ENCODE results near the gene SAFB.
"Not testable (repeated sequence)": the region's sequence is repeated elsewhere in the genome, so short reads cannot be mapped to it uniquely, and the experiment has no call there.

SAFB gene

DNA sequence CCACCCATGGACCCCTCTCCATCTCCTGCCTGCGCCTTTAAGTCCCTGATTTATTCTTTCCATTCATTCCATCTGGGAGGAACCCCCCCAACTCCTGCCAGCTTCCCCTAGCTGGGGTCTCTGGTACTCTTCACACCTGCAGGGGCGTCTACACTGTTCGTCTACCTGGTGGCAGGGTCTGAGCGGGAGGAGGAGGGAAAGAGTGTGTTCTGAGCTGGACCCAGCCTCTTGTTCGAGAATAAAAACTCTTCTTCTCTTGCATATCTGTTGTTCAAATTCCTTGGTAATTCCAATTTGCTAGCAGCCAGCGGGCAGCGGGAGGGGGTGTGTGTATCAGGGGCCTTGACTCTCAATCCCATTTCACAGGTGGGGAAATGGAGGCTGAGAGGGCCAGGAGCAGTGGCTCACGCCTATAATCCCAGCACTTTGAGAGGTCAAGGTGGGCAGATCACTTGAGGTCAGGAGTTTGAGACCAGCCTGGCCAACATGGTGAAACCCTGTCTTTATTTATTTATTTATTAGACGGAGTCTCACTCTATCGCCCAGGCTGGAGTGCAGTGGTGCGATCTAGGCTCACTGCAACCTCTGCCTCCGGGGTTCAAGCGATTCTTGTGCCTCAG, 65.5 kb downstream of the SAFB start:
- DNase-seq = not testable (repeated sequence)

GRCh38 chr19:5690125-5690954, 67.5 kb downstream of the SAFB start, which contains the start of gene RPL36:
TSS of gene RPL36 (plus strand) at chr19:5690295. CDS start at chr19:5690508, 213 bp downstream.
- peak; percentile 84 for DNase-seq

- DNase-seq = no peak
Measured at GRCh38 chr19:5690955-5691821, 68.3 kb downstream of the SAFB start.

GRCh38 chr19:5691822-5692722, 69.2 kb downstream of the SAFB start:
- no peak for DNase-seq

- DNase-seq = no peak
Measured at GRCh38 chr19:5692723-5693194, 69.9 kb downstream of the SAFB start.

DNA sequence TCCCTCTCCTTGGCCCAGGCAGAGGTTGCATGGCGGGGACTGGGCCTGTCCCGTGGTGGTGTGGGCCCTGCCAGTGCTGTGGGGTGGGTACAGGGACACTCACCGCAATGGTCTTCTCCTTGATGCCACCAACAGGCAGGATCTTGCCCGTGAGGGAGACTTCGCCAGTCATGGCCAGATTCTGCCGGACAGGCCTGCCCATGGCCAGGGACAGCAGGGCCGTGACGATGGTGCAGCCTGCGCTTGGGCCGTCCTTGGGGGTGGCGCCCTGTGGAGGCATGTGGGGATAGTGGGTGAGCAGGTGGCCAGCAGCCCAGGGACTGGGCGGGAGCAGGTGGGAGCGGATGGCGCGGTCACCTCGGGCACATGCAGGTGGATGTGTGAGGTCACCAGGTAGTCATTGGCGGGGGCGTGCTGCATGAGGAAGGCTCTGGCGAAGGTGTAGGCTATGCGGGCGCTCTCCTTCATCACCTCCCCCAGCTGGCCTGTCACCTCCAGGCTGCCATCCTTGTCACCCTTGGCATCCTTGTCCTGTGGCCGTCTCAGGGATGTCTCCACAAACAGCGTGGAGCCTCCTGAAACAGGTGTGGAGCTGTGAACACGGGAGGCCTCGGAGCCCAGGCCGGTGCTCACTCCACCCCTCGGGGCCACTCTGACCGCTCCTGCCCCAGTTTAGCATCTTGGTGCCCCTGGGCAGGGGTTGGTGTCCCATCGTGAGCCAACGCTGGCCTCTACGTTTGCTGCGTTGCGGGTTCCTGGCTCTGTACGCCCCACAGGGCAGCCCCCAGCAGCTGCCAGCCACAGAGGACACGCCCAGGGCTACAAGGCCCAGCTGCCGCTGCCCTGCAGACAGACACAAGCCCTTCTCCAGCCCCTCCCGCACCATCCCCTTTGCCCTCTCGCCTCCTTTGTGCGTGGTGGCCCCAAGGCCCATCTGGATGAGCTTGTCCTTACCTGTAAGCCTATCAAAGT, 70.6 kb downstream of the SAFB start:
- DNase-seq = no peak

- DNase-seq = no peak
Measured at GRCh38 chr19:5694167-5694955, 71.5 kb downstream of the SAFB start.

DNA sequence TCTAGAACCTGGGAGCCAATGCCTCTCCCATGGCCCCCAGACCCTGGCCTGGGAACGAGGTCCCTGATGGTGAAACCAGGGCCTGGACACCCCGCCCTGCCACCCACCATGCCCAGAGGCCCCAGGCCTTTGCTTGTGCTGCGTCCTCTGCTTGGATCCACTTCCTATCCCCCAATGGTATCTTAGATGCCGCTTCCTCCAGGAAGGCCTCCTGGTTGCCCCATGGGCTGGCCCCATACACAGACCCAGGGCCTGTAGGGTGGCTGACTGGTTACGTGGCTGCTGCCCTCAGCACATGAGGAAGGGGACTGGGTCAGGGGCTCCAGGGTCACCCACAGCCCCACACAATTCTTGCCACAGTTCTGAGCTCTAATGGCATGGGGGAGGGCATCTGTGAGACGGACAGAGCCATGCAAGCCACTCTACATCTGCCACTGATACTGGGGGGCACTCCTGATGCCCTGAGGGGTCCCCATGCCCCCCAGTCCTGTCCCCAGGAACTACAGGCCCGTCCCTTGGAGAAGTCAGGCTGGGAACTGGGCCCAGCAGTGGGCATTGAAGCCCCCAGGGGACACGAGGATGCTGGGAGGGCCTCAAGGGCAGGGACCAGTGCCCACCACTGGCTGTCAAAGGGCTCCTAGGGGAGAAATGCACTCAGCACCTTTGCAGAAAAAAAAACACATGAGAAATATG, 72.2 kb downstream of the SAFB start:
- no peak for DNase-seq

DNA sequence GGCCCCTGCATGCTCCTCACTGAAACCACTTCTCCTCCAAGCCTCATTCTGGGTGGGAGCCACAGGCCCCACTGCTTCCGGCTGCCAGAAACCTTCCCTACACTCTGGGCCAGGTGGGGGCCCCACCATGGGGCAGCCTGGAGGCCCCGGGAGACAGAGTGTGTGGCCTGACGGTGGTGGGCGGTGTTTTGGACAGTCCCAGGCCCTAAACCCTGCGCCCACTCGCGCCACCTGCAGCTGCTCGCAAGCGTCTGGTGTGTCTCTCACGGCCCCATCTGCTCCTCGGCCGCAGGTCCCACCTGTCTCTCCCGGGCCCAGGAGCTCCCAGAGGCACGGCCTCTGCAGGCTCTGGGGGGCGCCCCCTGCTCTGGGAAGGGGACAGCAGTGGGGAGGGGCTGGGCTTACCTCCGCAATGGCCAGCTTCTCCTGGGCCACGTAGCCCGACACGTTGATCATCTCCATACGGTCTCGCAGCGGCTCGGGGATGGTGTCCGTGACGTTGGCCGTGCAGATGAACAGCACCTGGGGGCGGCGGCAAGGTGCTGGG, 72.8 kb downstream of the SAFB start:
- DNase-seq = no peak

DNA sequence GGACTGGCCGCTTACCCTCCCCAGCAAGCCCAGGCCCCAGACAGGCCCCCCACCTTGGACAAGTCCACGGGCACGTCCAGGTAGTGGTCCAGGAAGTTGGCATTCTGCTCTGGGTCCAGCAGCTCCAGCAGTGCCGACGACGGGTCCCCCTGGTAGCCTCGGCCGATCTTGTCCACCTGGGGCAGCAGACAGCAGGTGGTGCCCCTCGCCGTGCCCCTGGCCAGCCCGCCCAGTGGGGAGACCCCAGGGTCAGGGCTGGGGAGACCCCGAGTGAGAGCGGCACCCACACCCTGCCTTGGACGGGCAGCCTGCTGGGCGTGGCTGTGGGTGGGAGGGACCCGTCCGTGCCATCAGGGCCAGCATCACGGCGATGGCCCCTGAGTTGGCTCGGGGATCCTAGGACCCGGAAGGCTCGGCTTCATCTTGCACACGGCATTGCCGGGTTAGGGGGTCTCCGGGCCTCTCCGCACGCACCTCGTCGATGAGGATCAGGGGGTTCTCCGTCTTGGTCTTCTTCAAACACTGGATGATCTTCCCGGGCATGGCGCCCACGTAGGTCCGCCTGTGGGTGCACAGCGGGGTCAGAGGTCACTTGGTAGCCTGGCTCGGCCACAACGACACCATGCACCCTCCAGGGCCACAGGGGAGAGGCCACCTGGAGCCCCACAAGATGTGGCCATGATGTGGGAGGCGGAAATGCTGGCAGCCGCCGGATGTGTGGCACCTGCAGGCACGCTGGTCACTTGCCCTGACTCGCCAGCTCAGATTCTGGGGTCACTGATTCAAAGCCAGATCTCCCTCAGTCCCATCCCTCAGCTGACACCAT, 73.5 kb downstream of the SAFB start:
- DNase-seq = no peak

DNA sequence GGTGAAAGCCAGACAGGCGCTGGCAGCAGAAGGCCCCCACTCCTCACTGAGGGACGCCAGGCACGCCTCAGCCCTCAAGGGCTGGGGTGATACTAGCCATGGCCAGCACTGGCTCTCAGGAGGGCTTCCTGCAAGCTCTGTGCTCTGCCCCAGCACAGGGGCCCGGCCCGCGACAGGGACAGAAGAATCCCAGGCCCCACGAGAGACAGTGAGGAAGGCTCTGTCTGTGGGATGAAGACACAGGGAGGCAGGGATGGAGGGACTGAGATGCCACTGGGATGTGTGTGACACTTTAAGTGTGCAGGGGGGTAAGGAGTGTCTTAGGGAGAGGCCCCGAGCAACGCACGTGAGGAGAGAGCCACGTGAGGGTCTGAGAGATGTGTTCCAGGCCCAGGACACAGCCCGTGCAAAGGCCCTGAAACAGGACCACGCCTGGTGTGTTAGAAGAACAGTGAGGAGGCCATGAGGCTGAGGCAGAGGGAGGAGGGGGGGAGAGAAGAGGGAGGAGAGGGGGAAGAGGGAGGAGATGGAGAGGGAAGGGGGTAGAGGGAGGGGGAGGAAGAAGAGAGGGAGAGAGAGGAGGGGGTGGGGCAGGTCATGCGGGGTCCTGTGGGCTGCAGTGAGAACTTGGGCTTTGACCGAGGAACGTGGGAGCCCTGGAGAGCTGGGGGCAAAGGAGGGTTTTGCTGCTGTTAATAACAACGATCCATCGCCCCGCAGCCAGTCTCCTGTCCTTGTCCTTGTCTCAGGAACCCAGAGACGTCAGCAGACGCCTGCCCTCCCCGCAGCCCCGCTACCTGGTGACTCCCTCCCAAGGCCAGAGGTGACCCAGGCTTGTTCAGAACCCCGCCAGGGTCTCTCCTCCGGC, 74.4 kb downstream of the SAFB start:
- no peak for DNase-seq

GRCh38 chr19:5697890-5698634, 75.2 kb downstream of the SAFB start:
- DNase-seq = no peak

DNA sequence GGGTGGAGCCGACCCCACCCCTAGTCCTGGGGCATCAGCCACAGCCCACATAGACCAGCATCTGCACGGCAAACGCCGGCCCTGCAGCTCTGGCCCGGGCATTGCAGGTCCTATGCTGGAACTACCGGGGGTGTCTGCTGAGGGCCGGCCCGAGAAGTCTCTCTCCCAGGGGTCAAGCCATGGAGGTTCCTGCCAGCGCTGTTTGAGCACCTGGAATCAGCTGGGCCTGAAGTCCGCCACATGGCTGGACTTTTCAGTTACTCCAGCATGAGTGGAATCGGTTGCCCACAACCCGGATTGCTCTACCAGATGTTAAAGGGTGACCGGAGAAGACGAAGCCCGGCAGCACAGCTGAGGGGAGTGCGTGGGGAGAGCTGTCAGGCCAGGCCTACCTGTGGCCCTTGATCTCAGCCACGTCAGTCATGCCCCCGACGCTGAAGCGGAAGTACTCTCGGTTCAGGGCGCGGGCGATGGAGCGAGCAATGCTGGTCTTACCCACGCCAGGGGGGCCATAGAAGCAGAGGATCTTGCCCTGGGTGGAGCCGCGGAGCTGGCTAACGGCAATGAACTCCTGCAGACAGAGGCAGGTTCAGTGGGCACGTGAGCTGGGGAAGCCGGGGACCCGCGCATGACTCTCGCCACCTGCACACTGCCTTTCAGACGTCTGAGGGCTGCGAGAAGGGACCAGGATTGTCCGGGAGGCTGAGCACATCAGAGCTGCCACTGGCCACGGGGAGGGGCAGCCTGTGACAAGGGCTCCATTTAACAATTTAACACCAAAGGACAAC, 75.9 kb downstream of the SAFB start:
- DNase-seq = no peak

DNA sequence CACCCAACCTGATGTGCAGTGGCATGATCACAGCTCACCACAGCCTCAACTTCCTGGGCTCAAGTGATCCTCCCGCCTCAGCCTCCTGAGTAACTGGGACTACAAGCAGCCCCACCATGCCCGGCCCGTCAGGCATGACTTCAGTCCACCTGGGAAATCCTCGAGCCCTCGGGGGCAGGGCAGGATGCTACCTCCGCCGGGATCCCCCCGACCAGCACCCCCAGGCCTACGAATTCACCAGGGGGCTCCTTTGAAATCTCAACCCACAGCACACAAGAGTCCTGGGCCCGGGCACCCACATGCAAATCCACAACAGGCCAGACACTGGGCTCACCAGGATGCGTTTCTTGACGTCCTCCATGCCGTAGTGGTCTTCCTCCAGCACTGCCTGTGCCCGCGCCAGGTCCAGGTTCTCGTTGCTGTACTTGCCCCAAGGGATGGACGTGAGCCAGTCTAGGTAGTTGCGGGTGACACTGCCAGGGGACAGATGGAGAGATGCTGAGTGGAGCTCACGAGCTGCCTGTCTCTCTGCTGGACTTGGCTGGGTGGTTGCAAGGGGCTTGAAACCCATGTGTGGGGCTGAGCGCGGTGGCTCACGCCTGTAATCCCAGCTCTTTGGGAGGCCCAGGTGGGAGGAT, 77.7 kb downstream of the SAFB start:
- no peak for DNase-seq

GRCh38 chr19:5702053-5702410, 79.1 kb downstream of the SAFB start:
- DNase-seq = not testable (repeated sequence)

Measured in SHP77 treated with DMSO at 0.1 percent for 48 hours (cell line).